Loucy (cell line): ENCODE measurements around the gene TDRD10.

ENCODE experiments used
- EZH2phosphoT487 ChIP-seq: fragments of 200-600 bp; IDR thresholded peaks from 2 replicates; pipeline ENCODE4 v1.6.1; 2018; ENCODE audit warnings: antibody characterized with exemption, mild to moderate bottlenecking, moderate library complexity, borderline replicate concordance
- TF ChIP-seq, protein P1 (sequence below): fragments of 200-600 bp; sonication (generic); conservative IDR thresholded peaks from 2 replicates; pipeline ENCODE4 v1.5.1; 2014; ENCODE audit warnings: mild to moderate bottlenecking, antibody characterized with exemption, low read length

DNA sequence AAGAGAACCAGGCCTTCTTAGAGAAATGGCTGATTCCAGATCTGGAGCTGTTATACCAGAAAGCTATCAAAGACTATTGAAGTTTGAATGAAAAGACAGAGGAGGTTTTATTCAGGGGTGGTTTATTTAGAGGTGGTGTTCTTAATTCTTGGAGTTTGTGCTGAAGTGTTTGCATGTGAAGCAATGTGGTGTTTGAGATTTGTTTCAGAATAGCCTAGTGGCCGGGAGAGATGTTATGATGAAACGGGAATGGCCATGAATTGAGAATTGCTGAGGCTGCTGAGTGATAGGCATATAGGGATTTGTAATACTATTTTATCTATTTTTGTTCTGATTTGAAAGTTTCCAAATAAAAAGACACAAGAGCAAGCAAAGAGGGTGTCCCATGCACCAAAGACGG, 10.7 kb downstream of the TDRD10 start:
- TF ChIP-seq, protein P1, sequence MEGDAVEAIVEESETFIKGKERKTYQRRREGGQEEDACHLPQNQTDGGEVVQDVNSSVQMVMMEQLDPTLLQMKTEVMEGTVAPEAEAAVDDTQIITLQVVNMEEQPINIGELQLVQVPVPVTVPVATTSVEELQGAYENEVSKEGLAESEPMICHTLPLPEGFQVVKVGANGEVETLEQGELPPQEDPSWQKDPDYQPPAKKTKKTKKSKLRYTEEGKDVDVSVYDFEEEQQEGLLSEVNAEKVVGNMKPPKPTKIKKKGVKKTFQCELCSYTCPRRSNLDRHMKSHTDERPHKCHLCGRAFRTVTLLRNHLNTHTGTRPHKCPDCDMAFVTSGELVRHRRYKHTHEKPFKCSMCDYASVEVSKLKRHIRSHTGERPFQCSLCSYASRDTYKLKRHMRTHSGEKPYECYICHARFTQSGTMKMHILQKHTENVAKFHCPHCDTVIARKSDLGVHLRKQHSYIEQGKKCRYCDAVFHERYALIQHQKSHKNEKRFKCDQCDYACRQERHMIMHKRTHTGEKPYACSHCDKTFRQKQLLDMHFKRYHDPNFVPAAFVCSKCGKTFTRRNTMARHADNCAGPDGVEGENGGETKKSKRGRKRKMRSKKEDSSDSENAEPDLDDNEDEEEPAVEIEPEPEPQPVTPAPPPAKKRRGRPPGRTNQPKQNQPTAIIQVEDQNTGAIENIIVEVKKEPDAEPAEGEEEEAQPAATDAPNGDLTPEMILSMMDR, result no peak
- TF ChIP-seq EZH2phosphoT487, result no peak
